OCI-LY7 (cell line): ENCODE results near the gene BEND3. TPM values are rescaled to one million over a fixed set of nuclear protein-coding genes. Genes with fewer than 3 reads are reported as not detected.

Experiments used
- BruUV-seq: library from RNA; stranded (reverse); fragments of 400-500 nt; replicated peaks from 2 replicates; lab custom pipeline; 2021; lab: Mats Ljungman, UMichigan
- CTCF ChIA-PET: fragments of 300-600 bp; sonication (Branson Sonifier 250); formaldehyde crosslinking; loops from one replicate; lab custom pipeline; 2022; ENCODE audit warnings: antibody characterized with exemption; ENCODE audit not compliant: unreplicated experiment; lab: Charles Lee
- POLR2A ChIA-PET: fragments of 300-600 bp; sonication (Branson Sonifier 250); formaldehyde crosslinking; loops from one replicate; lab custom pipeline; 2022; ENCODE audit warnings: antibody characterized with exemption; lab: Charles Lee
- DNase-seq: peaks from one replicate; pipeline ENCODE4 v3.0.0-alpha.2; 2015; ENCODE audit warnings: low spot score
- H2AFZ ChIP-seq: fragments of 200-600 bp; sonication (generic), shearing (Covaris generic); 2 replicates; pipeline ENCODE4 v1.6.1; 2014; ENCODE audit warnings: mild to moderate bottlenecking, antibody characterized with exemption, low read length, moderate library complexity
- H3K27ac ChIP-seq: fragments of 200-600 bp; sonication (generic); 2 replicates; pipeline ENCODE4 v1.5.1; 2014; ENCODE audit warnings: mixed run types, low read depth, mild to moderate bottlenecking, moderate library complexity, low read length, inconsistent platforms; ENCODE audit not compliant: poor library complexity, severe bottlenecking
- H3K36me3 ChIP-seq: fragments of 200-600 bp; sonication (generic); 2 replicates; pipeline ENCODE4 v1.6.1; 2014; ENCODE audit warnings: mild to moderate bottlenecking, antibody characterized with exemption, low read length, moderate library complexity, mixed read lengths; ENCODE audit not compliant: insufficient read depth
- H3K4me1 ChIP-seq: fragments of 200-600 bp; sonication (generic); 2 replicates; pipeline ENCODE4 v1.5.1; 2014; ENCODE audit warnings: mild to moderate bottlenecking, low read length; ENCODE audit not compliant: insufficient read depth, poor library complexity, severe bottlenecking
- H3K4me2 ChIP-seq: fragments of 200-600 bp; sonication (generic); 2 replicates; pipeline ENCODE4 v1.6.1; 2014; ENCODE audit warnings: mild to moderate bottlenecking, low read length
- H3K4me3 ChIP-seq: fragments of 200-600 bp; sonication (generic); 2 replicates; pipeline ENCODE4 v1.5.1; 2014; ENCODE audit warnings: mild to moderate bottlenecking, low read depth, low read length; ENCODE audit not compliant: poor library complexity, severe bottlenecking
- H3K79me2 ChIP-seq: fragments of 200-600 bp; sonication (generic); 2 replicates; pipeline ENCODE4 v1.6.1; 2016; ENCODE audit warnings: low read depth, mild to moderate bottlenecking, low read length, moderate library complexity, mixed read lengths; ENCODE audit not compliant: insufficient read depth
- H3K9me2 ChIP-seq: fragments of 200-600 bp; sonication (generic); 2 replicates; pipeline ENCODE4 v1.6.1; 2016; ENCODE audit warnings: mild to moderate bottlenecking, low read length, mixed read lengths; ENCODE audit not compliant: insufficient read depth
- H3K9me3 ChIP-seq: fragments of 200-600 bp; sonication (generic); 2 replicates; pipeline ENCODE4 v1.6.1; 2014; ENCODE audit warnings: mild to moderate bottlenecking, mixed run types, low read length, mixed read lengths
- H4K20me1 ChIP-seq: fragments of 200-600 bp; sonication (generic); 2 replicates; pipeline ENCODE4 v1.6.1; 2014; ENCODE audit warnings: mild to moderate bottlenecking, antibody characterized with exemption, low read length, moderate library complexity, mixed read lengths; ENCODE audit not compliant: insufficient read depth
- CTCF ChIP-seq: fragments of 200-600 bp; sonication (generic); conservative IDR thresholded peaks from 2 replicates; pipeline ENCODE4 v1.5.1; 2014; ENCODE audit warnings: mild to moderate bottlenecking, antibody characterized with exemption, low read length, moderate library complexity, mixed read lengths
- EZH2phosphoT487 ChIP-seq: fragments of 200-600 bp; sonication (generic); IDR thresholded peaks from 2 replicates; pipeline ENCODE4 v1.6.1; 2018; ENCODE audit warnings: low read depth, borderline replicate concordance, mild to moderate bottlenecking, mixed run types, antibody characterized with exemption, low read length, moderate library complexity, mixed read lengths
- intact Hi-C: fragments of 100-400 bp; cut with micrococcal nuclease; formaldehyde crosslinking; loops from one replicate; pipeline ENCODE4 v1.10.0; 2022; ENCODE audit not compliant: unreplicated experiment
- total RNA-seq, 2 experiments: library from RNA; depleted of rRNA in 1 of 2; stranded (reverse); fragments of >200 nt in 1 of 2; shearing (Covaris generic) in 1 of 2; gene quantifications; 2 replicates each; pipeline ENCODE4 v1.2.3, GENCODE V29; 2014 to 2022

Gene BEND3
- total RNA-seq, 2 experiments from 2014 or later: 11.7 to 14.3 TPM

GRCh38 chr6:107110200-107110599 is 5.1 kb downstream of the BEND3 start:
- ChIA-PET CTCF (no interaction called here), POLR2A (interaction anchor here (0.6 to 1.0 kb wide), 3 partner anchors 9 to 485 kb away, joined by 3 to 4 read pairs (median 3); no protein-coding TSS in a partner anchor)
- no peaks in the 10 kb centered on the region for H3K9me3 ChIP-seq
- H3K79me2 ChIP-seq: peaks cover 30% of the 10 kb centered on the region; the same call in 1 of the 2 replicates
- DNase-seq: peak; percentile 23
- H2AFZ ChIP-seq: no peak overlapping the region
- peaks cover 10% of the 10 kb centered on the region for H3K36me3 ChIP-seq
- BruUV-seq: no TSS peak
- H4K20me1 ChIP-seq: no peaks in the 10 kb centered on the region
- intact Hi-C loops: loop anchor here (5.0 to 10.0 kb wide), 2 partner anchors 133 to 945 kb away; no protein-coding TSS in a partner anchor
- no peaks in the 10 kb centered on the region for H3K9me2 ChIP-seq
- H3K4me2 ChIP-seq: peak overlapping the region; percentile 37; the same call in 1 of the 2 replicates
- H3K27ac ChIP-seq: peak overlapping the region; percentile 31
- no peak overlapping the region for H3K4me3 ChIP-seq
- H3K4me1 ChIP-seq: peaks cover 45% of the 10 kb centered on the region
- no peak for TF ChIP-seq EZH2phosphoT487
- TF ChIP-seq CTCF: no peak

- no TSS peak for BruUV-seq
These were observed 7.0 kb downstream of the BEND3 start for GRCh38 chr6:107108201-107108890.

More at GRCh38 chr6:107108201-107108890, 7.0 kb downstream of the BEND3 start:
- POLR2A ChIA-PET: interaction anchor here (1.1 kb wide), 1 partner anchor 24 kb away, joined by 3 read pairs; no protein-coding TSS in a partner anchor
- peaks cover 31% of the 10 kb centered on the region; the same call in 1 of the 2 replicates for H3K79me2 ChIP-seq
- H3K4me3 ChIP-seq: no peak overlapping the region
- H3K9me3 ChIP-seq: no peaks in the 10 kb centered on the region
- no peak for DNase-seq
- H2AFZ ChIP-seq: no peak overlapping the region
- H3K4me2 ChIP-seq: no peak overlapping the region
- peaks cover 53% of the 10 kb centered on the region for H3K4me1 ChIP-seq
- no peaks in the 10 kb centered on the region for H3K9me2 ChIP-seq
- H4K20me1 ChIP-seq: no peaks in the 10 kb centered on the region
- H3K27ac ChIP-seq: no peak overlapping the region
- TF ChIP-seq CTCF: no peak
- no peak for TF ChIP-seq EZH2phosphoT487
- intact Hi-C loops: no loop called here
- peaks cover 10% of the 10 kb centered on the region for H3K36me3 ChIP-seq
- CTCF ChIA-PET: no interaction called here
